Stimulated activated CD8-positive, alpha-beta memory T cell treated with anti-CD3 and anti-CD28 coated beads, Interleukin-15, amount 100 ng/mL, for 4 hours (primary cell): ENCODE data around the gene CRYBG1.
"Not testable (repeated sequence)": the region's sequence is repeated elsewhere in the genome, so short reads cannot be mapped to it uniquely, and the experiment has no call there.

ENCODE experiments used
- DNase-seq, 2 donors: peaks; one replicate each; pipeline ENCODE4 v3.0.0-alpha.2; 2020; ENCODE audit warnings: low read depth in 2 of 2

The CRYBG1 gene

DNA sequence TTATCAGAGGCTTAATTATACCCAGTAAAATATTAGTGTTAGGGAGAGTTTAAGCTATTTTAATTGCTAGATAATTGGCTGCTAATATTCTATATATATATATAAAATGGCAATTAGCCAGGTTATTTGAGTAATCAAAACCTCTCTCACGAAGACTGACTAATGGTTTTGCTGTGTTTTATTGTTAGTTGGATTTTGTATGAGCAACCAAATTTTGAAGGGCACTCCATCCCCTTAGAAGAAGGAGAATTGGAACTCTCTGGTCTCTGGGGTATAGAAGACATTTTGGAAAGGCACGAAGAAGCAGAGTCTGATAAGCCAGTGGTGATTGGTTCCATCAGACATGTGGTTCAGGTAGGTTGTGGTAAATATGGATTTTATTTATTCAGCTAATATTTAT lies 166.6 kb downstream of the CRYBG1 start:
- DNase-seq = no peak

- no peak for DNase-seq
Measured at GRCh38 chr6:106527979-106528378, 167.5 kb downstream of the CRYBG1 start.

DNA sequence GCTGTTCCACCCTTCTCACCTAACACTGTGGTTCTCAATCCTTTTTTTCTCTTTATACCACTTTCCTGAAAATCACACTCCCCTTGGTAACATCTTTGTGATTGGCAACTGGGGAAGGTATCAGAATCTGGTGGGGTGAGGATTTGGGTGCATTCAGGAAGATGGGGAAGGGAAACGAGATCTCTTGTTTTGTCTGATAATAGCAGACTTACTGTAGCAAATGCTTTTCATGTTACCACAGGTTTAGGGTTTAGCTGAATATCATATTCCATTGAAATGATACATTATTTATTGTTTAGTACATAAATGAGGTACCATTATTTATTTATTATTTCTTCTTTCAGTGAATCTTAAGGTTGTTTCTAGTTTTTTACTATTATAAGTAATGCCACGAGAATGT lies 168.0 kb downstream of the CRYBG1 start:
- no peak for DNase-seq

DNA sequence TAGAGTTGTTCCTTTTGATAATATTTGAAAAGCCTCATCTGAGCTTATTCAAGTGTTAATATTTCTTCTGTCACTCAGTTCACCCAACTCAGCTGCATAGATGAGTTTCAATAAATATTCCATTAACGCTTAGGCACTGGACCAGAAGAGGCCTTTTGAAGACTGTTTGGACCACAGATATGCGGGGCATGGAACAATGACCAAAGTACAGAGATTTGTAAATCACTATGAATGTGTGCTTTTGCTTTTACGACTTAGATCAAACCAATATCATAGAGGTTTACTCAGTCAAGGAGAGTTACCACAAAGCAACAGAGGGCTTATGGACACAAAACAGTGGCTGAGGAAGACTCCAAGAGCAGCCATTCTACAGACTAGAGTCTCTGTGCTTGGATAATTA lies 168.9 kb downstream of the CRYBG1 start:
- DNase-seq = no peak

DNA sequence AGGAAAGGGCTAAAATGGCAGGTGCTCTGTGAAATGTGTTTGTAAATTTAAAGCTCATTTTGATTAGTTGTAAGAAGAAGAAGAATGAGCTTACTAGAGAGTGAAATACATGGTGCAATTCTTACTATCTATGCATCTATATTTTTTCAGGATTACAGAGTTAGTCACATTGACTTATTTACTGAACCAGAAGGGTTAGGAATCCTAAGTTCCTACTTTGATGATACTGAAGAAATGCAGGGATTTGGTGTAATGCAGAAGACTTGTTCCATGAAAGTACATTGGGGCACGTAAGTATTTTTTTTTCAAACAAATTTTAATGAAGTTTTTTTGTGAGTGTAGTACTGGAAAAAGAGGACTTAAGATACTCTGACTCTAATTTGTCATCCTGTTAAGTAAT lies 169.5 kb downstream of the CRYBG1 start:
- DNase-seq = no peak

DNA sequence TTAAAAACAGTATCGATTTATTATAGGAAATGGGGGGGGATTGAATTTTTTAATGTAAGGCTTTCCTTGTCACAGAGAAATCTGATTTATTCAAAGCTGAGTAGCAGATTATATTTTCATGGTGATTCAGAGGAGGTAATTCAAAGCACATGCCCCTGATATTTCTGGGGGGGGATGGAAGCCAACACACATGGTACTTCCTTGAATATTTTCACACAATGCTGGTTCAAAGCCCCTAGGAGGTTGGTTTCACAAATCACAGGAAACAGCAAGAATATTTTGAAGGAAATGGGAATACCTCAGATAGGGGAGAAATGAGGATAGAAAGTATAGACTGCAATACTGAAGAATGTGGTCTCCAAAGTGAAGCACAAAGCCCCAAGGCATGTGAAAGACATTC lies 170.0 kb downstream of the CRYBG1 start:
- no peak for DNase-seq

GRCh38 chr6:106533054-106533453 lies 172.5 kb downstream of the CRYBG1 start:
- no peak for DNase-seq

- no peak for DNase-seq
Measured at GRCh38 chr6:106534004-106534403, 173.5 kb downstream of the CRYBG1 start.

DNA sequence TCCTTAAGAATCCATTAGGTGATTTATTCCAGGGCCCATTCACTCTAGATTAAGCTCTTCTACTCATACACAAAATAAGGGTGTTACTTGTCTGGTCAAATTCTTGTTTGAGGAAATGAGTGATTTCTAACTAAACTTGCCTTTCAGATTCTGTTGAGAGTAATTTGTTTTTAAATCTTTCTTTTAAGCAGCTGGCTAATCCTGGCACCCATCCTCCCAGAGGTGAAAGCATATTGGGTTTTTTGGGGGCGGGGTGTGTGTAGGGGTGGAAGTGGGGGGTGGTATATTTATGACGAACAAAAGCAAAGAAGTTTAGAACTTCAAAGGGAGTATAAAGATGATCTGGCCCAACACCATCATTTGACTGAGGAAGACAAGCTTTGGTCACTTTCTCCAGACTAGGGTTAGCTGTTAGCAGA lies 174.1 kb downstream of the CRYBG1 start:
- DNase-seq = no peak

- no peak for DNase-seq
Measured at GRCh38 chr6:106535012-106535411, 174.5 kb downstream of the CRYBG1 start.

DNA sequence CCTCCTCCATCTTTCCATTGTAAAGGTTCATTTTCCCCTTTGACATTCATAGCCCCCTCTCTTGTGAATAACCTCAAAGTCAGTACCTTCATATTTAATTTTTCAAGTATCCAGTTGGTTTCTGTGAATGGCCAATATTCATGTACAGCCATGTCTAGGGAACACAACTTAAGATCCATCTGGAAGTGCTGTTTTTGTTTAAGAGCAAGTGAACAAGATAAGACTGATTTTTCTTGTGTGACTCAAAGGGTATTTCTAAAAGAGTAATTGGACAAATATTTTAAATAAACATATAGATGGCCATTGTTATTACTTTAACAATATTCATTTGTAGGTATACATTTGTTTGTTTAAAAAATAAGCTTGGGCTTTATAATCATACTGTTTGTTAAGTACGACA lies 175.8 kb downstream of the CRYBG1 start:
- DNase-seq = no peak

DNA sequence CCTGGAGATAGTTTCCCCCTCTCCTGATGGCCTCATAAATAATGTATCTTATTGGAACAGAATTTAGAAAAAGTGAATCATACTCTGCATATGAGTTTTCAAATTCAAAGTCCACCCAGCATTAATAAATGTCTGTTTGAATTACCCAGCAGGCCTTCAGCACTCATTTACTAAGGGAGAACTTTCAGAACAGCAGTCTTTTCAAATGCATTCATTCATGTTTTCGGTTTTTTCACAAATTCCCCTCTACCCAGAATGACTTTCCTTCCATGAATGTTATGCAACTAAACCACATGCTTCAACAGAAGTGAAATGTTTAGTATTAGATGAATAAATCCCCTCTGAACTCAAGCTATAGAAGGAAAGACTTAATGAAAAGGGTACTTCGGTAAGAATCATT lies 176.3 kb downstream of the CRYBG1 start:
- no peak for DNase-seq

DNA sequence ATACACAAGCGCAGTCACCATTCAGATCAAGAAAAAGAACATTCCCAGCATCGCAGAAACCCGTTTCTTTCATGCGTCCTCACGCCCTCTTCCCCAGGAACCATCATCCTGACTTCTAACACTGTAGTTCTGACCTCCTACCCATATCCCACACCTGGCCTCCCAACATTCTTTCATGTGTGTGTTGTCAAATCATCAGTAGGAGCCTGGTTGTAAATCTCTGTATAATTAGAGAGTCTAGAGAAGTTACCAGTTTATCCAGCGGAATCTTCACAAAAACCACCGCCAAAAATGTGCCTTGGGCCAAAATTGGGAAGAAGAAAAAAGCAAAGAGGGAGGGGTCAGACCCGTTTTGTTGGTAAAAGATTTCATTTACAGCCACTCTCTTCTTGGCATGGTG lies 177.1 kb downstream of the CRYBG1 start:
- DNase-seq = no peak

DNA sequence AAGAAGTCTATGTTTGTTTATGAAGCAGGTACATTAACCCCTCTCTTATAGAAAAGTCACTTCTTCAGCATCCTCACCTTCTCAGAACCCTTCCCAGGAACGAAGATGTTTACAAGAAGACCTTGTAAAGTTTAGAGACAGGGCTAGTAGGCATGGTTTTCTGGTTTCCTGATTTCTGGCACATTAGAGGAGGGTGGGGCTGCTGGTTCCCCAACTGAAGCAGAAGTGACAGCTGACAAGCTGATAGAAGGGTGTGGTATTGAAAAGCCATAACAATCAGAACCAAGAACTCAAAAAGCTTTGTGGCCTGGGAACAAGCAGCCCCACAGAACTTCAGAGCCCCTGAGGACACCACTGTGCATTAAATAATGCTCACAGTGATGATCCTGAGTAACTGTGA lies 177.6 kb downstream of the CRYBG1 start:
- no peak for DNase-seq

GRCh38 chr6:106539936-106540335 lies 179.4 kb downstream of the CRYBG1 start:
- DNase-seq = no peak

DNA sequence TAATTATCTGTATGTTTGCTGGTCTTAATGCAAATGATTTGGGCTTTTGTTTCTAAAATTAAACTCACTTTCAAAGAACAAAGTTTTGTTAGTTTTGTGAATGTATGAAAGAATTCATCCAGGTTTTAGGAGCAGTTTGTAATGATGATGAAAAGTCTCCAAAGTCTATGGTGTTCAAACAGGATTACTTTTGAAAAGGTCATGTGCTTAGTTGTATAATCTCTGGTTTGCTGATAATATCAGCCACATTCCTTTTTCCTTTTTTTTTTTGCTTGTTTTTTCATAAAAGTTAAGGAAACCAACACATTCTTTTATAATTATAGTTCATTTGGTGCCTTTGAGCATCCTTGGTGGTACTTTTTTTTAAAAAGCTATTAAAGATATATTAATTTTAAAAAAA lies 179.9 kb downstream of the CRYBG1 start:
- DNase-seq = no peak

DNA sequence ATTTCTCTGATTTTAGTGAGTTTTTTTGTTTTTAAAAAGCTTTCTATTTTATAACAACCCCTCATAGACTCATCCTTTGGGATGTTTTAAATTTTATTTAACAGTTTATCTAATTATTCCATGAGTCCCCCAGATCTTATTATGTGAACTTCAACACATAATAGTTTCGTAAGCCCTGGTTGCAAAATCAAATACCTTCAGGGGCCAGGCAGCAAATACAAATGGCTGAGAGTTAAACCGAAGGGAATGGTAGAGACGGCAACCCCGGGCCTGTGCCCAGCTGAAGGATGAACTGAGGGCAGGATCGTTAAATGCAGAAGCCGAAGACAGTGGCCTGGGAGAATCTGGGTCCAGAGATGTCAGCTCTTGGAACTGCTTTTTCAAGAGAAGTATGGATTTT lies 180.4 kb downstream of the CRYBG1 start:
- no peak for DNase-seq

- DNase-seq = no peak
Measured at GRCh38 chr6:106546261-106546690, 185.8 kb downstream of the CRYBG1 start.

GRCh38 chr6:106546691-106547414 lies 186.3 kb downstream of the CRYBG1 start:
- DNase-seq = no peak

- no peak for DNase-seq
Measured at GRCh38 chr6:106547601-106548453, 187.3 kb downstream of the CRYBG1 start.

DNA sequence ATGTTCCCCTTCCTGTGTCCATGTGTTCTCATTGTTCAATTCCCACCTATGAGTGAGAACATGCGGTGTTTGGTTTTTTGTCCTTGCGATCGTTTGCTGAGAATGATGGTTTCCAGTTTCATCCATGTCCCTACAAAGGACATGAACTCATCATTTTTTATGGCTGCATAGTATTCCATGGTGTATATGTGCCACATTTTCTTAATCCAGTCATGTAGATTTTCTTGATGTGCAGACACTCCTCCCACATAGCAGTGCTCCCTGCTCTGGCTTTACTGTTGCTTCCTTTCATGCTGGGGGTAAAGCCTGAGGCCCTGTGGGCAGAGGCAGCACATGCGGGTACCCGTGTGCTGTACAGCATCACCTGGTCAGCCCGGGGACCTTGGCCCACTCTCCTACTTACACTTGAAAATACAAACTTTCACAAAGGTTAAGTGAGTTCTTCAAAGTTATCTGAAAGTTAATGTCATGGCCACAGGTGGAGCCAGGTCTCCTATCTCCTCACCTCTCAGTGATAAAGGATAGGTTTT lies 188.5 kb downstream of the CRYBG1 start:
- not testable (repeated sequence) for DNase-seq

- no peak for DNase-seq
Measured at GRCh38 chr6:106549521-106549920, 189.0 kb downstream of the CRYBG1 start.

DNA sequence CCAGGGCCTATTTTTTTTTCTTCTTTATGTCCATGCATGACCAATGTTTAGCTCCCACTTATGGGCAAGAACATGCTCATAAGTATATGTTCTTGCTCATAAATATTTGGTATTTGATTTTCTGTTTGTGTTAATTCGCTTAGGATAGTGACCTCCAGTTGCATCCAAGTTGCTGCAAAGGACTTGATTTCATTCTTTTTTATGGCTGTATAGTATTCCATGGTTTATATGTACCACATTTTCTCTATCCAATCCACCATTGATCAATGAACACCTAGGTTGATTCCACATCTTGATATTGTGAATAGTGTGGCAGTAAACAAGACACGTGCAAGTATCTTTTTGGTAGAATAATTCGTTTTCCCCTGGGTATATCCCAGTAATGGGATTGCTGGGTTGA lies 190.6 kb downstream of the CRYBG1 start:
- DNase-seq = no peak
